ENCODE data around the gene RFX6.

The RFX6 gene

GRCh38 chr6:116971959-116972358 is 94.9 kb downstream of the RFX6 start:
- peak in 1 of 2 donors; percentile 7 for DNase-seq

- no peak for DNase-seq
Observed at GRCh38 chr6:116973976-116974375, 96.9 kb downstream of the RFX6 start.

GRCh38 chr6:116974526-116975316 is 97.7 kb downstream of the RFX6 start:
- DNase-seq = no peak

- DNase-seq = no peak
Observed at GRCh38 chr6:116975600-116975999, 98.6 kb downstream of the RFX6 start.

- DNase-seq = no peak
Observed at GRCh38 chr6:116979560-116979959, 102.5 kb downstream of the RFX6 start.

Measured in CD4-positive, alpha-beta T cell treated with Interleukin-4 for 1 hour (primary cell).